ENCODE results near the gene MYL7.
"Not testable (repeated sequence)": the region's sequence is repeated elsewhere in the genome, so short reads cannot be mapped to it uniquely, and the experiment has no call there.

The MYL7 gene

GRCh38 chr7:44141221-44141850 is at the start of gene MYL7:
TSS of gene MYL7 (minus strand) at chr7:44141332. CDS start at chr7:44141305, 27 bp downstream.
- no peak for DNase-seq (ENCODE audit: low read depth in 2 of 2)

GRCh38 chr7:44189993-44190872 is 49.1 kb upstream of the MYL7 start:
- no peak for DNase-seq (ENCODE audit: low read depth in 2 of 2)

- no peak for DNase-seq (ENCODE audit: low read depth in 2 of 2)
Measured at GRCh38 chr7:44189286-44189992, 48.3 kb upstream of the MYL7 start, which contains the start of gene GCK. TSS of gene GCK (minus strand) at chr7:44189439. CDS start at chr7:44188953, 486 bp downstream.

DNA sequence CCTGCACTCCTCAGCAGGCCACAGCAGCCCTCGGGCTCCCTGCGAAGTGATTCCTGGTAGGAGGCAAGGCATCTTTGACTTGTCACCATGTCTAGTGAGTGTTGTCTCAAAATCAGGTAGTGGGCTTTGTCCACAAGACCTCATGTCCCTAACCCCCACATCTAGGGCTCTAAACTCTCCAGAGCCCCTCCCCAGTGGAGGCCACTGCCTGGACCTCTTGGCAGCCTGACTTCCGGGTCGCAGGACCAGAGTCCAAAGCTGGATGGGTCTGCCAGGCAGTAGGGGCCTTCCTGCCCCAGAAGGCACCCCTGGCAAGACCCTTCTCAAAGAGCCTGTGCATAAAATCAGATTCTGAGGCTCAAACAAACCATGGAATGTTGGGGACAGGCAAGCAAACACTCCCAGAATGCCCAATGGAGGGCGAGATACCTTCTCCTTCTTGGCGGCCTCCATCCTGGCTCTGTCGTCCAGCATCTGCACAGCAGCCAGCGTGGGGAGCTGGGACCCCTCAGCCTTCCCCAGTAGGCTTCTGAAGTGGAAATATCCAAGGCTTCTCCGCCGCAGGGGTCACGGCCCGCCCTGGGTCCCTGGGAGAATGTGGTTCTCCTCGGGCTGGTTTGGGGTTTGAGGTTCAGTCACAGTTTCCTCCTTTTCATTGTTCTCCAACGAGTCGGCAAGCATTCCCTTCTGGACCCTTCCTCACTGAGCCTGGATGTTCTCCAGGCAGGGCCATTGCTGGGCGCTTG is 47.5 kb upstream of the MYL7 start:
- DNase-seq (ENCODE audit: low read depth in 2 of 2) = no peak

DNA sequence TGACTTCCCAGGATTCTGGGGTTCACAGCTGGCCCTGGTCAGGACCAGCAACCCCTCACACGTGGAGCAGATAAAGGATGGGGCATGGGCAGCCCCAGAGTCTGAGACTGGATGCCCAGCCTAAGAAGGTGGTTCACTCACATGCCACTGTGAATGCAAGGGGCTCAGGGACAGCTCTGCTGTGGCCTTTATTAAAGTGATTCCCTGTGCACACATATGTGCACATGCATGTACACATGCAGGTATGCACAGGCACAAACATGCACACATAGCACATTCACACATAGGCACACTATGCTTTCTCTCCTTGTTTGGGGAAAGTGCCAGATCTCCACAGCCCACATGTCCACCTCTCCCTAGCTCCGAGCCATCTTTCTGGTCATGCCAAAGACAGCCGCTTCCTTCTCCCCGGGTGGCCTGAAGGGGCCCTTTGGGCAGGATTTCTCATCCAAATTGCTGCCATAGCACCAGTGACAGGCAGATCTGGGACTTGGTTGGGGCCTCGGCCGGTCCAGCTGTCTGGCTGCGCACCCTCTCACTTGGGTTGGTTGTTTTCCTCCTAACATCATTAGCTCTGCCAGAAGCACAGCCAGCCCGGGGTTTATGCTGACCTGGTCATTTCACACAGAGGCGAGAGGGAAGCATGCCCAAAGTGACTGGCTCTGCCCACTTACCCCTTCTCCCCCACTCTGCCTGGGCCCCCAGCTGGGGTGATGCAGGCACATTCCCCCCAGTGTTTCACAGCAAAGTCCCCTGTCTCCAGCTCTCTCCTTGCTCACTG is 46.7 kb upstream of the MYL7 start:
- DNase-seq (ENCODE audit: low read depth in 2 of 2) = no peak

DNA sequence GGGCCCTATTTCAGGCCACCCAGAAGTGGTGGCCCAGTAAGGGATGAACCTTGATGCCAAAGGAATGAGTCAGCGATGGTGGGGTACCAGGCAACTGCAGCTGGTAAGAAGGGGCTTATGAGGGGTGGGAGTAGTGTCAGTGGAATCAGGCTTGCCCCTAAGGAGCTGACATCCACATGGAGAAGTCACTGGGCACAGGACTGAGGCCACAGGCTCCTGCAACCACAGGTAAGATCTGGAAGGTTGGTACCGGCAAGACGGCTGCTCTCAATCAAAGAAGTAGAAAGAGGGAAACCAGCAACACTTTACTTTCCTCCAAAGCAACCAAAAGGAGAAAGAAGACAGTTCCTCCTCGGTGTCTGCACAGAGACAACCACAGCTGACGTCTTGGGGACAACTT is 45.6 kb upstream of the MYL7 start:
- no peak for DNase-seq (ENCODE audit: low read depth in 2 of 2)

- no peak for DNase-seq (ENCODE audit: low read depth in 2 of 2)
Measured at GRCh38 chr7:44185729-44186128, 44.6 kb upstream of the MYL7 start.

DNA sequence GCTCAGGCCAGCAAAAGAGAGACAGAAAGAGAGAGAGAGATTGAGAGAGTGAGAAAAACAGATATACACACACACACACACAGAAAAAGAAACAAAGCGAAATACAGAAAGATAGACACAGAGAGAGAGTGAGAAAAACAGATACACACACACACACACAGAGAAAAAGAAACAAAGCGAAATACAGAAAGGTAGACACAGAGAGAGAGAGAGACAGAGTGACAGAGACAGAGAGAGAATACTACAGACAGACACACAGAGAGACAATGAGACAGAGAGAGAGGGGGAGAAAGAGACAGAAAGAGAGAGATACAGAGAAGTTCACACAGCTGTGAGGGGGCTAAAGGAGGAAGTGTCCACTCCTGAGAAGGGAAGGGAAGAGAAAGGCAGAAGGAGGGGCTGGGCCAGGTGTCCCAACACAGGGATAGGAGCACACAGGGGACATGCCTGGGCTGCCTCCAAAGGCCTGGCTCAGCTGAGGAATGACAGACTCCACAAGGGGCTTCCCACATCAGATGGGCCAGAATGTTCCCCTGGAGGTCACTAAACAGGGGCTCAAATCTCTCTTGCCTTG is 43.8 kb upstream of the MYL7 start:
- DNase-seq (ENCODE audit: low read depth in 2 of 2) = no peak

DNA sequence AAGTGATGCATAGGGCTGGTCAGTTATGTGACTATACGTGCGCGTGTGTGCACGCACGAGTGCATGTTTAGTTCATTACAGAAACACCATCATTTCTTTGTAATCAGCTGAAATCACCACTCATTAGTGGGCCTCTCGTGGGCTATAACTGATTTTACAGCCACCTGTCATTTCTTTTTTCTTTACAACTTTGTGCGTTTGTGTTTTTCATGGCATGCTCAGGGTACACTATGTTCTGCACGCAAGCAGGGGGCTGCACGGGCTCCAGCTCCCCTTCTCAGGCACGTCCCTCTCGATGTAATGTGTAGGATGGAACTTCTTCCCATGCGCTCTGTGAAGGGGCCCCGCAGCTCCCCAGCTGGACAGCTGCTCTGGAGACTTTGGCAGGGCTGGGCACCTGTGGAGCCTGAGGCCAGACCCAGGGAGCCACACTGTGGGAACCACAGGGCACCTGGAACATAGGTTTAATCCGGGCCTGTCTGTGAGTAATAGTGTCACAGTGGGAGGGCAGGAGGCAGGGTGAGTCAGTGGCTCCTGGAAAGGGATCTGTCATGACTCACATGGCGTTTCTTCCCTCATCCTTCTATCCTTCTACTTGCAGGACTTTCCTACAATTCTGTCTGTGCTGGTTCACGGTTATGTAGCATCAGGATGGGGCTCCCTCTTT is 43.2 kb upstream of the MYL7 start:
- DNase-seq (ENCODE audit: low read depth in 2 of 2) = no peak

DNA sequence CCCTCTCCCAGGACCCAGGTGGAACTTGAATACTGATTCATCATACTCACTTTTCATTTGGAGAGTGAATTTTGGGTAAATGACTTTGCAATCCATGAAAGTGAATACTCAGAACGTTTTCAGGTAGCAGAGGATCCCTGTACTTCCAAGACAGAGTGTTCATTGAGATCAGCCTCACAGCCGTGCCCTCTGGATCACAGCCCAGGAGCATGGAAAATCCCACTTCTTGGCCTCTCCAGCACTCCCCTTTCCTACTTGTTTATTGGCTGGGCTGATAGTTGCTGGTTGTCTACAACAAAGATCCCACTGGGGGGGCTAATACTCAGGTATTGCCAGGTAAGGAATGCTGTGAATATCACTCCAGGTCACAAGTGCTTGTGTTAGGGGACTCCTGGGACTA is 42.3 kb upstream of the MYL7 start:
- no peak for DNase-seq (ENCODE audit: low read depth in 2 of 2)

- no peak for DNase-seq (ENCODE audit: low read depth in 2 of 2)
Measured at GRCh38 chr7:44182827-44183226, 41.7 kb upstream of the MYL7 start.

DNA sequence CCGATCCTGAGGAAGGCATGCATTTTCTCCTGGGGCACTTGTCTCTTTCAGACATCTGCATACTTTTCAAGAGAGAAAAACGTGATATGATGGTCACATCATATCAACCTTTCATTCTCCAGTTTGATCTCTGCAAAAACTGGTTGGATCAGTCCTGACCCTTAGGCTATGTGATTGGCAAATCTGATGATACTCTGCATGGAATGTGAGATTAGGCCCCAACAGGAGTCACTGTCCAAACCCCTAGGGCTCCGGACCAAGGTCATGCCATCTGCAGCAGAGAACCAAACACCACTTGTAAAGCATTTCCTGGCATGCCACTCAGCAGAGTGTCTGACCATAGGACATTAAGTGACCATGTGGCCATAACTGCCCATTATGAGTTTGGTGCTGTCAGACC is 39.5 kb upstream of the MYL7 start:
- DNase-seq (ENCODE audit: low read depth in 2 of 2) = no peak

GRCh38 chr7:44177570-44178131 is 36.5 kb upstream of the MYL7 start:
- DNase-seq (ENCODE audit: low read depth in 2 of 2) = no peak

- no peak for DNase-seq (ENCODE audit: low read depth in 2 of 2)
Measured at GRCh38 chr7:44176486-44176885, 35.4 kb upstream of the MYL7 start.

DNA sequence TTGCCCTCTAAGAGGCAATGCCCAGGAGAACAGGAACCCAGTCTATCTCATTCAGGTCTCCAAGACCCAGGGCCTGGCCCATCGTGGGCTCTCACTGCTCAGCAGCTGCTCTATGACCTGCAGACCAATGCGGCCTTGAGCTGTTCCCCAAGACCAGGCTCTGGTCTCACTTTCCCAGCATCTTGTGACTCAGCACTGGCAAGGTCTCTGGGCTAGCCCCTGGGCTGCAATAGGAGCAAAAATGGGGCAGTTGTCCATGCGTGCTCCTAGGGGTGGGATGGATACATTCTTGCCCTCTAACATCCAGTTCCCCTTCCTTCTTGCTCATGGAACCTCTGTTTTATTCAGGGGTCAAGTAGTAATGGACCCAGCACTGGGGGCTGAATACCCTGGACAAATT is 34.6 kb upstream of the MYL7 start:
- DNase-seq (ENCODE audit: low read depth in 2 of 2) = no peak

GRCh38 chr7:44174694-44174948 is 33.5 kb upstream of the MYL7 start:
- not testable (repeated sequence) for DNase-seq (ENCODE audit: low read depth in 2 of 2)

GRCh38 chr7:44173911-44174693 is 33.0 kb upstream of the MYL7 start:
- DNase-seq (ENCODE audit: low read depth in 2 of 2) = no peak

DNA sequence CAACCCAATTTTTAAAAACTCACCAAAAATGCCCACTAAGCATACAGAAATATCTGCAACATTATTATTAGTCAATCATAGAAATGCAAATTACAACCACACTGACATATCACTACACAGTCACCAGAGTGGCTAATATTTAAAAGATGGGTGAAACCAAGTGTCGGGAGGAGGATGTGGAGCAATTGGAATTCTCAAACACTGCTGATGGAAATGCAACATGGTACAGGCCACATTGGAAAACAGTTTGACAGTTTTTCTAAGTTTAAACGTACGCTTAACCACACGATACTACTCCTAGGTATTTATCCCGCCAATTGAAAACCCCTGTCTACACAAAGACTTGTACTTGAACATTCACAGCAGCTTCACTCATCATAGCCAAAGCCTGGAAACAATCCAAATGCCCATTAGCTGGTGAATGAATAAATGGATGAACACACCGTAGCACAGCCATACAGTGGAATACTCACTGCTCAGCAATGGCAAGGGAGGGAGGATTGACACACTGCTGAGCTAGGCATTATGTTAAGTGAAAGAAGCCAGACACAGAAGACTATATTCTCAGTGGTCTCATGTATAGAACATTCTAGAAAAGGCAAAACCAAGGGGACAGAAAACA is 31.8 kb upstream of the MYL7 start:
- no peak for DNase-seq (ENCODE audit: low read depth in 2 of 2)

GRCh38 chr7:44172352-44172751 is 31.2 kb upstream of the MYL7 start:
- no peak for DNase-seq (ENCODE audit: low read depth in 2 of 2)

All from stimulated activated CD4-positive, alpha-beta T cell treated with anti-CD3 and anti-CD28 coated beads, Interleukin-15, amount 100 ng/mL, for 48 hours (primary cell).